Measurements from ENCODE around the gene SMIM14.
A peak's percentile ranks its signal among the peaks of the same experiment; 100 is the strongest.

The SMIM14 gene

GRCh38 chr4:39530682-39531081, 108.0 kb downstream of the SMIM14 start:
- DNase-seq (ENCODE audit: low read depth), result no peak
- no peak overlapping the region for H3K4me3 ChIP-seq (ENCODE audit: low read length)
- TF ChIP-seq, protein P1, sequence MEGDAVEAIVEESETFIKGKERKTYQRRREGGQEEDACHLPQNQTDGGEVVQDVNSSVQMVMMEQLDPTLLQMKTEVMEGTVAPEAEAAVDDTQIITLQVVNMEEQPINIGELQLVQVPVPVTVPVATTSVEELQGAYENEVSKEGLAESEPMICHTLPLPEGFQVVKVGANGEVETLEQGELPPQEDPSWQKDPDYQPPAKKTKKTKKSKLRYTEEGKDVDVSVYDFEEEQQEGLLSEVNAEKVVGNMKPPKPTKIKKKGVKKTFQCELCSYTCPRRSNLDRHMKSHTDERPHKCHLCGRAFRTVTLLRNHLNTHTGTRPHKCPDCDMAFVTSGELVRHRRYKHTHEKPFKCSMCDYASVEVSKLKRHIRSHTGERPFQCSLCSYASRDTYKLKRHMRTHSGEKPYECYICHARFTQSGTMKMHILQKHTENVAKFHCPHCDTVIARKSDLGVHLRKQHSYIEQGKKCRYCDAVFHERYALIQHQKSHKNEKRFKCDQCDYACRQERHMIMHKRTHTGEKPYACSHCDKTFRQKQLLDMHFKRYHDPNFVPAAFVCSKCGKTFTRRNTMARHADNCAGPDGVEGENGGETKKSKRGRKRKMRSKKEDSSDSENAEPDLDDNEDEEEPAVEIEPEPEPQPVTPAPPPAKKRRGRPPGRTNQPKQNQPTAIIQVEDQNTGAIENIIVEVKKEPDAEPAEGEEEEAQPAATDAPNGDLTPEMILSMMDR (conservative IDR thresholded peaks at IDR 0.05; ENCODE audit: low read depth, low read length), result no peak

DNA sequence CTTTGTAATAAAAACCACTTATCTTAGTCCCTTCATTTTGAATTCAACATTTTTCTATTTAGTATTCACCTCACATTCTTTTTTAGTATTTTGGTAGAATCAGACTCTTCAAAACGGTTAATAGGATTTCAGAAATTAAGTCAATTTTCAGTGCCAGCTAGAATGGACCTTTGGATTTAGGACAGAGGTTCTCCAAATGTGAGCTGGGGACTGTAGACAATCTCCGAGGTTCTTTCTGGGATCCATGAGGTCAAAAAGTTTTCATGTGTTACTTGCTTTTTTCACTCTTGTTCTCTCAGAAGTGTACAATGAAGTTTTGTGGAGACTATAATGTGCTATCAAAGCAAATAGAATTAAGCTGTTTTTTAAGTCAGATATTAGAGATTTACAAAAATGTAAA, 109.1 kb downstream of the SMIM14 start:
- no peak overlapping the region for H3K4me3 ChIP-seq (ENCODE audit: low read length)
- TF ChIP-seq, protein P1 (conservative IDR thresholded peaks at IDR 0.05; ENCODE audit: low read depth, low read length), result no peak
- DNase-seq (ENCODE audit: low read depth), result no peak

DNA sequence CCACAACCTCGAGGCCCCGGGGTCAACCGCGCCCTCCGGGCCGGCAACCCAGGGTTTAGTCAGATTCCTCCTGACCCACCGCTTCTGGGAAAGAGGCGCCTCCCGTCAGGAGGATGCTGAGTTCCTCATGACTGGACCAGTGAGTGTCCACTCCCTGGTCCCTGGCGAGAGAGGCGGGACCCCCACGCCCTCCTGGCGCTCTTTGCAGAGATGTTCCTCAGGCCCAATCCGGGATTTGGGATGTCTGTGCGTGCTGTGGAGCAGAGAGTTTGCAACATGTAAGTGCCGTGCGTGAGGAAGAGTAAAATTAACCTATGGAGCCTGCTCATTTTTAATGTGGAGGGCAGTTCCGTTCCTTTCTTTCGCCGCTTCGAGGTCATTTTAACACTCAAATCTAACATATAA, 110.6 kb downstream of the SMIM14 start:
- DNase-seq (ENCODE audit: low read depth), result no peak
- H3K4me3 ChIP-seq (ENCODE audit: low read length), result peak overlapping the region; percentile 95
- TF ChIP-seq, protein P1 (conservative IDR thresholded peaks at IDR 0.05; ENCODE audit: low read depth, low read length), result no peak

DNA sequence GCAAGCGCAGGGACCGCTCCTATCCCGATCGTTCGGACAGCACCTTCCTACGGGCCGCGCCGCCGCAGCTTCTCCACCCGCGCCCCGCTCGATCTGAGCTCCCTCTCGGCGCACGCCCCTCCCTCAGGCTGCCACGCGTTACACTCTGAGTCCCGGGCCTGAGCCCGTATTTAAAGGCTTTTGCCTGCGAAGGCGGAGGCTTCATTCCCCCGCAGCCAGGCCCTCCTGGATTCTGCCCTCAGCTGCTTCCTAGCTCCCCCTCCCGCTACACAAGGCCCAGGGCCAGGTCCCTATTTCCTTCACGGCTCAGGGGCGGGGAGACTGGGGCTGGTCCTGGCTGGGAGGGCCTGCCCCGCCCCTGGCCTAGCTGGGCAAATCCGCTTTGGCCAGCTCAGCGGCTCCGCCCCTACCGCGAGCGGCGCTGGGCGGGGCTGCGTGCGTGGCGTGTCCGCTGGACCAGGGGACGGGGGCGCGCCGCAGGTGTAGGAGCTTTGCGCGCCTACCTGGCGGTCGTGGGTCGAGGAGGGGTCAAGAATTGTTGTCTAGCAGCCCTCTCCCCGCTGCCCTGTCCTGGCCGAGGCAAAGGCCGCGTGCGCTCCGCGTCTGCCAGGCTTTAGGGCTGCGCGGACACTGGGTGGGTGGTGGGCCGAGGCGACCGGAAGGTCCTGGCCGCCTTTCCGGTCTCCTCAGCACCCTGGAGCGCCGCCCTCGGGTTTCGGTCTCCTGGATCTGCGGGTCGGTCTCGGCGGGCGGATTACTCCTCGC, 111.2 kb downstream of the SMIM14 start, which contains the start of gene UGDH:
TSS of gene UGDH (minus strand) at position 144 of the 765 bp plus-strand sequence. CDS start 5,927 bp downstream, outside the sequence.
- peak; percentile 96 for DNase-seq (ENCODE audit: low read depth)
- peak within 1 kb of the TSS; percentile 95 for H3K4me3 ChIP-seq (ENCODE audit: low read length)
- TF ChIP-seq, protein P1 (conservative IDR thresholded peaks at IDR 0.05; ENCODE audit: low read depth, low read length), result no peak

- peak overlapping the region; percentile 95 for H3K4me3 ChIP-seq (ENCODE audit: low read length)
- TF ChIP-seq, protein P1 (conservative IDR thresholded peaks at IDR 0.05; ENCODE audit: low read depth, low read length), result no peak
- no peak for DNase-seq (ENCODE audit: low read depth)
Measured at GRCh38 chr4:39526765-39527295, 111.8 kb downstream of the SMIM14 start.

GRCh38 chr4:39525822-39526690, 112.6 kb downstream of the SMIM14 start:
- TF ChIP-seq, protein P1 (conservative IDR thresholded peaks at IDR 0.05; ENCODE audit: low read depth, low read length), result no peak
- no peak for DNase-seq (ENCODE audit: low read depth)
- H3K4me3 ChIP-seq (ENCODE audit: low read length), result peak overlapping the region; percentile 95

All from retinal pigment epithelial cell (primary cell).